ENCODE data around the gene ARHGEF3. TPM values are rescaled to one million over a fixed set of nuclear protein-coding genes. Genes with fewer than 3 reads are reported as not detected.

ARHGEF3 gene
- total RNA-seq, 1 donor from 2014 or later = 27.0 TPM

GRCh38 chr3:56776556-56776950 lies 25.2 kb downstream of the ARHGEF3 start:
- CTCF ChIA-PET = interaction anchor here (3.5 kb wide), 1 partner anchor 23 kb away, joined by 10 read pairs; no protein-coding TSS in a partner anchor
- intact Hi-C loops (cut with micrococcal nuclease) = no loop called here
- Mint-ChIP-seq H3K9me3 (no peaks in the 10 kb centered on the region), H3K36me3 (ENCODE audit: low read depth) (peaks cover 33% of the 10 kb centered on the region), H3K27ac (peak overlapping the region; percentile 26), H3K27me3 (no peaks in the 10 kb centered on the region), H3K4me1 (peaks cover 52% of the 10 kb centered on the region), H3K4me3 (no peak overlapping the region)
- POLR2A ChIA-PET = interaction anchor here (1.2 to 2.4 kb wide), 2 partner anchors 22 to 23 kb away, joined by 5 to 16 read pairs; no protein-coding TSS in a partner anchor
- ATAC-seq (ENCODE audit: low read depth) (no peak), DNase-seq (no peak)
- TF ChIP-seq CTCF (IDR thresholded peaks at IDR 0.05) = no peak

- H3K4me1 Mint-ChIP-seq = peaks cover 53% of the 10 kb centered on the region
- H3K36me3 Mint-ChIP-seq (ENCODE audit: low read depth) = peaks cover 39% of the 10 kb centered on the region
- H3K27me3 Mint-ChIP-seq = no peaks in the 10 kb centered on the region
- no peak for TF ChIP-seq CTCF (IDR thresholded peaks at IDR 0.05)
- intact Hi-C loops (cut with micrococcal nuclease) = loop anchor here (2.0 kb wide), 1 partner anchor 15 kb away; no protein-coding TSS in a partner anchor
- H3K4me3 Mint-ChIP-seq = no peak overlapping the region
- DNase-seq = no peak
- CTCF ChIA-PET = interaction anchor here (0.6 to 3.5 kb wide), 2 partner anchors 23 to 211 kb away, joined by 3 to 10 read pairs; no protein-coding TSS in a partner anchor
- peak overlapping the region; percentile 53 for H3K27ac Mint-ChIP-seq
- no peaks in the 10 kb centered on the region for H3K9me3 Mint-ChIP-seq
- POLR2A ChIA-PET = interaction anchor here (1.2 to 2.4 kb wide), 2 partner anchors 22 to 23 kb away, joined by 5 to 16 read pairs; no protein-coding TSS in a partner anchor
- peak; percentile 40 for ATAC-seq (ENCODE audit: low read depth)
Measured at GRCh38 chr3:56775838-56776555, 25.8 kb downstream of the ARHGEF3 start.

- H3K9me3 Mint-ChIP-seq = no peaks in the 10 kb centered on the region
- H3K36me3 Mint-ChIP-seq (ENCODE audit: low read depth) = peaks cover 35% of the 10 kb centered on the region
- peaks cover 48% of the 10 kb centered on the region for H3K4me1 Mint-ChIP-seq
- ChIA-PET POLR2A (interaction anchor here (1.2 to 2.4 kb wide), 2 partner anchors 21 to 24 kb away, joined by 5 to 16 read pairs; no protein-coding TSS in a partner anchor), CTCF (interaction anchor here (0.6 to 3.5 kb wide), 2 partner anchors 24 to 212 kb away, joined by 3 to 10 read pairs; no protein-coding TSS in a partner anchor)
- no peak for TF ChIP-seq CTCF (IDR thresholded peaks at IDR 0.05)
- no peak for ATAC-seq (ENCODE audit: low read depth)
- H3K4me3 Mint-ChIP-seq = no peak overlapping the region
- no peak for DNase-seq
- intact Hi-C loops (cut with micrococcal nuclease) = loop anchor here (2.0 kb wide), 1 partner anchor 15 kb away; no protein-coding TSS in a partner anchor
- peak overlapping the region; percentile 53 for H3K27ac Mint-ChIP-seq
- no peaks in the 10 kb centered on the region for H3K27me3 Mint-ChIP-seq
Measured at GRCh38 chr3:56775445-56775837, 26.3 kb downstream of the ARHGEF3 start.

- peaks cover 44% of the 10 kb centered on the region for H3K36me3 Mint-ChIP-seq (ENCODE audit: low read depth)
- ATAC-seq (ENCODE audit: low read depth) (no peak), DNase-seq (no peak)
- POLR2A ChIA-PET = interaction anchor here (0.8 to 2.4 kb wide), 2 partner anchors 15 to 25 kb away, joined by 3 to 16 read pairs; no protein-coding TSS in a partner anchor
- no peak overlapping the region for H3K4me3 Mint-ChIP-seq
- no peaks in the 10 kb centered on the region for H3K9me3 Mint-ChIP-seq
- CTCF ChIA-PET = interaction anchor here (3.5 kb wide), 1 partner anchor 25 kb away, joined by 10 read pairs; no protein-coding TSS in a partner anchor
- peaks cover 35% of the 10 kb centered on the region for H3K4me1 Mint-ChIP-seq
- H3K27ac Mint-ChIP-seq = no peak overlapping the region
- H3K27me3 Mint-ChIP-seq = no peaks in the 10 kb centered on the region
- intact Hi-C loops (cut with micrococcal nuclease) = loop anchor here (2.0 kb wide), 1 partner anchor 13 kb away; no protein-coding TSS in a partner anchor
- no peak for TF ChIP-seq CTCF (IDR thresholded peaks at IDR 0.05)
Measured at GRCh38 chr3:56773986-56774385, 27.8 kb downstream of the ARHGEF3 start.

Measured in activated B cell treated with CpG ODN at 0.5 μM for 24 hours (primary cell).